HG03354 (cell line): Measurements from ENCODE around the gene TSEN2.

Experiments used
- ATAC-seq: cut with Tn5 transposase; IDR thresholded peaks from one replicate; pipeline ENCODE4 v1.9.1; 2021; ENCODE audit warnings: mild to moderate bottlenecking; ENCODE audit not compliant: unreplicated experiment, poor library complexity, severe bottlenecking

TSEN2 gene

GRCh38 chr3:12495749-12496452 lies 11.6 kb downstream of the TSEN2 start:
- no peak for ATAC-seq

- no peak for ATAC-seq
These were observed 12.1 kb downstream of the TSEN2 start for GRCh38 chr3:12496453-12496761.

DNA sequence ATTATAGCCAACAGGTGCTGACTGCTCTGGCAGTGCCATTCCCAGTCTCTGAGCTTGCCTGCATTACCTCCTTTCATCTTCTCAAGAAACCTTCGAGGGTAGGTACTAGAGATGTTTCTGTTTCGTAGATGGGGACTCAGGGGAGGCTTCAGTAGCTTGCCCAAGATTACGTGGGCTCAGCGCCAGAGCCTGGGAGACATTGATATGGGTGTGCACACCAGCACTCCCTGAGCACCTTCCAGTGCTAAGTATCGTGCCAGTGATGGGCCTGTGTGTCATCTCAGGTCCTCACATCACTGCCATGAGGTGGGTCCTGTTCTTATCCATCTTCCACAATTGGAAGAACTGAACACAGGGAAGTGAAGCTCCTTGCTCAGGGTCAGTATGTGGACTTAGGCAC lies 15.2 kb downstream of the TSEN2 start:
- no peak for ATAC-seq

- ATAC-seq, result no peak
These were observed 17.2 kb downstream of the TSEN2 start for GRCh38 chr3:12501360-12502020.

DNA sequence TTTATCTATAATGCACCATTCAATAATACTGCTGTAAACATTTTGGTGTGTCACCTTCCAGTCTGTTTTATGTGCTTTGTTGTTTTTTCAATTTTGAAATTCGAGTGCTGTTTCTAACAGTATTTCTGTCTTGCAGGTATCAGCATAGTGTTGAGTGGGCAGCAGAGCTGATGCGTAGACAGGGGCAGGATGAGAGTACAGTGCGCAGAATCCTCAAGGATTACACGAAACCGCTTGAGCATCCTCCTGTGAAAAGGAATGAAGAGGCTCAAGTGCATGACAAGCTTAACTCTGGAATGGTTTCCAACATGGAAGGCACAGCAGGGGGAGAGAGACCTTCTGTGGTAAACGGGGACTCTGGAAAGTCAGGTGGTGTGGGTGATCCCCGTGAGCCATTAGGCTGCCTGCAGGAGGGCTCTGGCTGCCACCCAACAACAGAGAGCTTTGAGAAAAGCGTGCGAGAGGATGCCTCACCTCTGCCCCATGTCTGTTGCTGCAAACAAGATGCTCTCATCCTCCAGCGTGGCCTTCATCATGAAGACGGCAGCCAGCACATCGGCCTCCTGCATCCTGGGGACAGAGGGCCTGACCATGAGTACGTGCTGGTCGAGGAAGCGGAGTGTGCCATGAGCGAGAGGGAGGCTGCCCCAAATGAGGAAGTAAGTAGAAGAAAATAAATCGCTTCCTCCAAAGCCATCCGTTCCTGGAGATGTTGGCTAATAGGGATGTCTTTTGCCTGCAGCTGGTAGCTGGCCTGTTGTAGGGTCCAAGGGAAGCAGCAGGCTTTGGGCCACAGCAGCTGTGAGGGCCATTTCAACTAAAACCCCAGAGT lies 19.1 kb downstream of the TSEN2 start:
- ATAC-seq, result no peak

- ATAC-seq, result no peak
These were observed 22.0 kb downstream of the TSEN2 start for GRCh38 chr3:12506201-12506709.

DNA sequence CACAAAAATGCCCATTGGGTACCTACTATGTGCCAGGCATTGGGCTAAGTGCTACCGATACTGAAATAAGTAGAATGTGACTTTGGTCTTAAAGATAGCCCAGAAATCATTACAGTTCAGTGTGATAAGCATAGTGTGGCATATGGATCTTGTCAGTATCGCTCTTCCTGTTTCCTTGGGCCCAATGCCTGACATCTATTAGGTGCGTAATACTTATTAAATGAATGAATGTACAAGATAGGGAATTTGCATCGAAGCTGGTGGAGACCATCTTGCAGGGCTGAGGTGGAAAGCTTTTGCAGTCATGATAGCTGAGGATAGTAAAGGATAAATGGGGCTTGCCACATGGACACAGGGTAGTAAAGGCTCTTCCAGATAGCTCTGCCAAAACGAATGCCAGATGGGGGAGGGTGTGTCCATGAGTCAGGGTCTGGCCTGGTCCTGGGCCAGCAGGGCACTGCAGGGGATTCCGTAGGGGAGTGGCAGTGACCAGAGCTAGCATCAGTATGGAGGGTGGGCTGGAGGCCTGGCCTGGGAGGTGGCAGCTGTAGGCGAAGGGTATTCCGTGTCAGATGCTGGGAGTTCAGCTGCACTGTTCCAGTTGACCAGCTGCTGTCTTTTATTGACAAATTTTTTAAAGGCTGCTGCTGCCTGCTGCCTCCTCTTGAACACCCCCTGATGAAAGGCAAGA lies 23.5 kb downstream of the TSEN2 start:
- no peak for ATAC-seq

GRCh38 chr3:12508291-12508700 lies 24.0 kb downstream of the TSEN2 start:
- no peak for ATAC-seq

DNA sequence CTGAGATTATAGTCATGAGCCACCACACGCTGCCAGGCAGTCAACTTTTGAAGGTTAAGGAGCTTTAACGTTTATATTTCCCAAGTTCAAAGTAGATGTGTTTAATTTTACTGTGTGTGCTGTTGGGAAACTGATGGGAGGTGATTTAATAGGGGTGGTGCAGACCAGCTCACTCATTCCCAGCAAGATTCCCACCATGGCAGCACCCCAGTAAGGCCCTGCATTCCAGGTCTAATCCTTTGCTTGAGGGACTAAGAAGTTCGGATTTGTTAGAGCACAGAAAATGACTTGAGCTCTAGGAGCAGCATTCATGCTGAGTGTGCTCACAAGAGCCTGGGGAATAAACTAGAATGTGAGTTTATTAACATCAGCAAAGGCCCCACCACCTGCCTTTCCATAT lies 25.2 kb downstream of the TSEN2 start:
- ATAC-seq, result no peak

DNA sequence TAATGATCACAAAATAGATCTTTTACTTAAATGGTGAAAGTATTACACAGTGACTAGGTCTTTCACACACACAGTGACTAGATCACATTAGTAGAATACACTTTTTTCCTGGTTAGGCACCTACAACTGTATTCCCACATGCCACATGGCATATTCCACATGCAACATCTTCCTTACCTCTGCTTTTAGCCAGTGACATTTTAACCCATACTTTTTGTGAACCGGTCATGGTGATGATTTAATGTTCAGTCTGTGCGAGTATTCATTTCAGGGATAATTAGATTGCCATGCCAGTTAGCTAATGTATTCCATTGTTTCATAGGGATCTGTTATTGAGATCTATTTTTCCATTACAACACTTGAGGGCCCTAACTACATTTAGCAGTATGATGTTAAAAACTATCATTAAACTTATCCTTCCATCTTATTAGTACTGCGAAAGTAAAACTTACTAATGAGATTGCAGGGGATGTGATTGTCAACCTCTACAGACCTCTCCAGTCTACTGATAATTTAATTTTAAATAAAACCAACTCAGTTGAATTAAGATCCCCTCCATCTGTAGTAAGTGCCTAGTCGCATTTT lies 28.3 kb downstream of the TSEN2 start:
- no peak for ATAC-seq

GRCh38 chr3:12513694-12514446 lies 29.6 kb downstream of the TSEN2 start:
- ATAC-seq, result no peak

DNA sequence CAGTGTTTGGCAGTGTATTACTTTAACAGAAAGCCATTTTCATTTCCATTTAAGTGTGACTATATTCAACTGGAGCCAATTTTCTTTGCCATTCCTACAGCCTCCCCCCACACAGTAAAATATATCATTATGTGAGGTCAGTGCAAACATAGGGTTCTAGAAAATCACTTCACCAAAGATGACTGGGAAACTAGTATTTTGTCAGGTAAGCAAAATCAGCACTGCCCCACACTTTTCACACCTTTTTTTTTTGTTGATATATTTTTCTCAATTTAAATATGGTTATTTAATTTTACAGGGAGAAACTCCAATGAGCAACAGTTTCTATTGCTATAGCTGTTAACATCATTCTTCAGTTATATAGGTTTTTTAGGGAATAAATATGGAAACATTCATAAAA lies 31.4 kb downstream of the TSEN2 start:
- ATAC-seq, result no peak

DNA sequence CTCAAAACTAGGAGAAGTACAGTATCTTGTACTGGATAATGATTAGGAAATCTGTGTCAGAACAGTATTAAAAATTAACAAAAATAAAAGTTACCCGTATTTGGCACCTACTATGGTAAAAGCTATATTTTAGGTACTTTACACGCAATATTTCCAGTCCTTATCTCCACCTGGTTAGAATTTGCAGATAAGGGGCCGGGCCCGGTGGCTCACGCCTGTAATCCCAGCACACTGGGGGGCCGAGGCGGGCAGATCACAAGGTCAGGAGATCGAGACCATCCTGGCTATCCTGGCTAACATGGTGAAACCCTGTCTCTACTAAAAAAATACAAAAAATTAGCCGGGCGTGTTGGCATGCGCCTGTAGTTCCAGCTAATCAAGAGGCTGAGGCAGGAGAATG lies 32.6 kb downstream of the TSEN2 start:
- no peak for ATAC-seq

DNA sequence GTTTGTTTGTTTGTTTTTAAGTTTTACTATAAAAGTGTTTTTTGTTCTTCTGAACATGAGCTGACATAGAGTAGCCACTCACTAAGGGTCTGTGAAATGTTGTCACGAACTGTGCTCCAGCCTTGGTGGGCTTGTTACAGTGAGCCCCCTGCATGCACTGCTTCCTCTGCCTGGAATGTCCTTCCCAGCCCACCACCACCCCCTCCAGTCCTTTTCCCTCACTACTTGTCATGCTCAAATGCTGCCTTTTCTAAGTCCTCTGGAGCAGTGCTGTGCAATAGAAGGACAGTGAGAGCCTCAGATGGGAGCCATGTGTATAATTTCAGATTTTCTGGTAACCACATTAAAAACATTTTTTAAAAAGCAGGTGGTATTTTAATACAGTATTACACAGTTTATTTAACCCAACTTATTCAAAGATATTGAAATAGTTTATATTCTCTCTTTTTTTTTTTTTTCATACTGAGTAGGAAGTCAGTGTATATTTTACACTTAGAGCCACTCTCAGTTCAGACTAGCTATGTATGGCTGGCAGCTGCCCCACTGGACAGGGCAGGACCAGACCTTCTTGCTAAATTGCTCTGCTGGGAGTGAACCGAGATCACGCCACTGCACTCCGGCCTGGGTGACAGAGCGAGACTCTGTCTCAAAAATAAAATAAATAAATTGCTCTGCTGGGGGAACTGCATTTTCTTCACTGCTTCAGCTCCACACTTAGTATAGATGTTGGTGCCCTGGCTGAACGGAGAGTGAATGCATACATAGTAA lies 34.2 kb downstream of the TSEN2 start:
- ATAC-seq, result no peak

DNA sequence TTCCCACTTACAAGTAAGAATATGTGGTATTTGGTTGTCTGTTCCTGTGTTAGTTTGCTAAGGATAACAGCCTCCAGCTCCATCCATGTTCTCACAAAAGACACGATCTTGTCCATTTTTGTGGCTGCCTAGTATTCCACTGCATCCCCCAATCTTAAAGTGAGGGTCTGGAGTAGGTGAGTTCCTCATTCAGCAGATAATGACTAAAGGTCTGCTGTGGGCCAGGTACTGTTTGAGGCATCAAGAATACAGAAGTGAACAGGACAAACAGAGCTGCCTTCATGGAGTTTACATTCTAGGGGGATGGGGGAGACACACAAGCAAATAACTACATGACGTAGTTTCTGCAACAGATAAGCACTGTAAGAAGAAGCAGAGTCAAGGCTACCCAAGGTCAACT lies 36.7 kb downstream of the TSEN2 start:
- no peak for ATAC-seq

DNA sequence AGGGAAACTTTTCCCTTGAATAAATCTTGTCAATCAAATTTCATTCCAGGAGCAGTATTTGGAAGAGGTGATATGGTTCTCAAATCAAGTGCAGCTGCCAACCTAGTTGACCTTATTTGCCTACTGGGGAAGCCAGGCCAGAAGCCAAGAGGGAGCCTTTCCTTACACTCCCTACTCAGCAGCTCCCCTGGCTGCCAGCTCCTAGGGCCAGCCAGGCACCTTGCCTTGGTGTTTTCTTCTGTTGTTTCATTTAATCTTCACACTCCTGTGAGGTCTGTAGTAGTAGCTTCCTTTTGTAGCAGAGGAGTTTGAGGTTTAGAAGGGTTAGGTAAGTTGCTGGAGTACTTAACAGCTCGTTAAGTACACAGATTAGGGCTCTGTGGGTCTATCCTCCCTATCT lies 38.4 kb downstream of the TSEN2 start:
- ATAC-seq, result no peak

DNA sequence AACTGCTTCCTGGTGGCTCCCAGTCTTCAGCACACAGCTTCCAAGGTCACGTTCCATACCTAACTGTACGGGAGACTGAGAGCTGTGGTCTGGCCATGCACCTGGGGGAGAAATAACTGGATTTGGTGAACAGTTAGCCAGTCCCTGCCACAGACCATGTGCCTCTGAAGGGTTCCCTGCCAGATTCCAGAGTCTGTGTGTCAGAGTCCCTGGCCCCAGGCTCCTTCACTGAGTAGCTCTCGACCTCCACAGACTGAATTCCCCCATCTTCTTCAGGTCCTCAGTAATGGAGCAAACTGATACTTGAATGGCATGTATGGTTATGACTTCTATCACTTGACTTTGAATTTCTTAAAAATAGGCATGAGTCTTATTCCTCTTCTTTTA lies 43.5 kb downstream of the TSEN2 start:
- ATAC-seq, result no peak

DNA sequence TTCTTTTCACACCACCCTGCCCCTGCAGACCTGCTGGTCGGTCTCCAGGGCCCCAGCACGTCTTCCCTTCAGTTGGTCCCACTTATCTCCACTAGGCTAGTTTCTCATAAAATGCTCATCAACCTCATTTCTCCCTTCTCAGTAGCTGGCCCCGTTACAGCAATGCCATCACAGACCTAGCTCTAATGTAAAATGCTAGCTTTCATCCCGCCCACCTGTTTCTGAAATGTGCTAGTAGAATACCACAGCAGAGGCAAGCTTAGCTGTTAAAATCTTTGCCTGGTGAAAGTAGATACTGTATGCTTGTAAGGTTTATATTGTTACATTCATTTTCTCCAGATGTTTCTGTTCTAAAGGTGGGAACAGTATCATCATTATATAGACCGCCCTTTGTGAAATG lies 47.9 kb downstream of the TSEN2 start:
- no peak for ATAC-seq

- ATAC-seq, result no peak
These were observed 52.1 kb downstream of the TSEN2 start for GRCh38 chr3:12536423-12536822.
